HTR-8/SVneo (cell line): ENCODE data around the gene SUSD2.

Source experiments
- DNase-seq: peaks from one replicate; pipeline ENCODE4 v3.0.0; 2011; ENCODE audit warnings: low spot score, mixed read lengths; ENCODE audit not compliant: insufficient read length
- FAIRE-seq: peaks from 2 replicates; lab custom pipeline; 2011; peaks lifted over from hg19 to GRCh38; lab: Jason Lieb, UNC

Gene SUSD2

GRCh38 chr22:24149198-24149590 lies 32.1 kb upstream of the SUSD2 start:
- no peak for FAIRE-seq
- DNase-seq, result no peak

GRCh38 chr22:24153353-24153752 lies 27.9 kb upstream of the SUSD2 start:
- DNase-seq, result no peak

GRCh38 chr22:24153959-24154358 lies 27.3 kb upstream of the SUSD2 start:
- DNase-seq, result no peak
- no peak for FAIRE-seq

More at GRCh38 chr22:24153353-24153752, 27.9 kb upstream of the SUSD2 start:
- no peak for FAIRE-seq

- DNase-seq (no peak), FAIRE-seq (no peak)
Measured at GRCh38 chr22:24154826-24155225, 26.5 kb upstream of the SUSD2 start.

GRCh38 chr22:24155627-24156140 lies 25.6 kb upstream of the SUSD2 start:
- DNase-seq, result peak; percentile 46
- peak; percentile 58 for FAIRE-seq

- no peak for FAIRE-seq
Measured at GRCh38 chr22:24156141-24156912, 25.0 kb upstream of the SUSD2 start.

GRCh38 chr22:24156913-24157821 lies 24.1 kb upstream of the SUSD2 start:
- no peak for FAIRE-seq
- DNase-seq, result peak; percentile 78

More at GRCh38 chr22:24156141-24156912, 25.0 kb upstream of the SUSD2 start:
- peak; percentile 32 for DNase-seq

GRCh38 chr22:24157822-24158135 lies 23.5 kb upstream of the SUSD2 start:
- FAIRE-seq (no peak), DNase-seq (no peak)

- DNase-seq (no peak), FAIRE-seq (no peak)
Measured at GRCh38 chr22:24159650-24160049, 21.6 kb upstream of the SUSD2 start.

GRCh38 chr22:24160546-24160945 lies 20.7 kb upstream of the SUSD2 start:
- no peak for FAIRE-seq
- DNase-seq, result no peak

- FAIRE-seq (no peak), DNase-seq (no peak)
Measured at GRCh38 chr22:24161485-24161884, 19.8 kb upstream of the SUSD2 start.

GRCh38 chr22:24161909-24162308 lies 19.4 kb upstream of the SUSD2 start:
- no peak for DNase-seq
- FAIRE-seq, result no peak

- DNase-seq (no peak), FAIRE-seq (no peak)
Measured at GRCh38 chr22:24162436-24162835, 18.9 kb upstream of the SUSD2 start.

GRCh38 chr22:24164243-24164642 lies 17.0 kb upstream of the SUSD2 start:
- FAIRE-seq, result no peak
- DNase-seq, result no peak

- DNase-seq, result no peak
- FAIRE-seq, result no peak
Measured at GRCh38 chr22:24164940-24165339, 16.3 kb upstream of the SUSD2 start.

GRCh38 chr22:24165673-24166072 lies 15.6 kb upstream of the SUSD2 start:
- FAIRE-seq (no peak), DNase-seq (no peak)

GRCh38 chr22:24166811-24167210 lies 14.5 kb upstream of the SUSD2 start:
- FAIRE-seq, result no peak
- no peak for DNase-seq

GRCh38 chr22:24169439-24170058 lies 11.7 kb upstream of the SUSD2 start:
- DNase-seq, result no peak
- FAIRE-seq, result no peak

GRCh38 chr22:24170188-24170587 lies 11.1 kb upstream of the SUSD2 start:
- FAIRE-seq, result no peak
- DNase-seq, result no peak

GRCh38 chr22:24170632-24171031 lies 10.7 kb upstream of the SUSD2 start:
- no peak for FAIRE-seq
- DNase-seq, result no peak

- no peak for FAIRE-seq
- DNase-seq, result no peak
Measured at GRCh38 chr22:24171822-24172221, 9.5 kb upstream of the SUSD2 start.
